Gastrocnemius medialis (tissue), 4 donors: ENCODE measurements around the gene ABCA12. TPM values are rescaled to one million over a fixed set of nuclear protein-coding genes. Genes with fewer than 3 reads are reported as not detected.

Source experiments
- ATAC-seq, 2 donors: fragments of 150-250 bp; one replicate each; pipeline ENCODE4 v1.9.1; 2016
- DNase-seq, 2 donors: peaks; one replicate each; pipeline ENCODE4 v3.0.0-alpha.2; 2019
- H3K27ac ChIP-seq, 4 donors: fragments of 200-600 bp; sonication (generic); 1 replicate in 1 of 4; 2 replicates in 3 of 4; pipeline ENCODE4 v1.5.1; 2016 to 2018; ENCODE audit warnings: mild to moderate bottlenecking in 2 of 4, moderate library complexity in 1 of 4
- H3K27me3 ChIP-seq, 3 donors: fragments of 200-600 bp; sonication (generic) in 2 of 3; 1 replicate in 1 of 3; 2 replicates in 2 of 3; pipeline versions ENCODE4 v1.5.1 to v1.6.0; 2016 to 2019; ENCODE audit warnings: mild to moderate bottlenecking in 1 of 3, moderate library complexity in 1 of 3
- H3K36me3 ChIP-seq, 2 donors: fragments of 200-600 bp; sonication (generic) in 1 of 2; one replicate each; pipeline ENCODE4 v1.5.1; 2017 to 2018
- H3K4me1 ChIP-seq, 2 donors: fragments of 200-600 bp; sonication (generic) in 1 of 2; one replicate each; pipeline ENCODE4 v1.5.1; 2016 to 2017; ENCODE audit warnings: mild to moderate bottlenecking in 2 of 2
- H3K4me3 ChIP-seq, 4 donors: fragments of 200-600 bp; sonication (generic) in 3 of 4; 1 replicate in 1 of 4; 2 replicates in 3 of 4; pipeline ENCODE4 v1.5.1; 2016 to 2019; ENCODE audit warnings: mild to moderate bottlenecking in 2 of 4
- H3K9me3 ChIP-seq, 3 donors: fragments of 200-600 bp; sonication (generic) in 2 of 3; 1 replicate in 1 of 3; 2 replicates in 2 of 3; pipeline ENCODE4 v1.5.1; 2016 to 2019
- POLR2A ChIP-seq, 2 donors: fragments of 450-650 bp; IDR thresholded peaks; one replicate each; pipeline ENCODE4 v1.6.1; 2017; ENCODE audit warnings: antibody characterized with exemption in 2 of 2, mild to moderate bottlenecking in 2 of 2, moderate library complexity in 2 of 2
- in situ Hi-C, 4 donors: fragments of 200-750 bp; cut with MboI; loops; one replicate each; pipeline versions ENCODE4 v1.15.0 to v1.8.0; 2017; ENCODE audit warnings: low sequenced_read_pairs in 4 of 4
- intact Hi-C: fragments of 100-400 bp; cut with DNase I; formaldehyde crosslinking; loops from one replicate; pipeline ENCODE4 v1.15.1; 2023; ENCODE audit warnings: low total_unique reads
- total RNA-seq, 4 donors: library from RNA; depleted of rRNA; stranded (reverse); fragments of >200 nt; gene quantifications; one replicate each; pipeline versions ENCODE4 v1.1.0 to v1.2.3, GENCODE V29; 2016
- TF ChIP-seq, protein P1 (sequence below), 5 experiments: fragments of 450-650 bp in 3 of 5; fragments of 200-600 bp in 2 of 5; sonication (generic) in 2 of 5; IDR thresholded peaks in 4 of 5; conservative IDR thresholded peaks in 1 of 5; 1 replicate in 4 of 5; 2 replicates in 1 of 5; pipeline ENCODE4 v1.5.1; 2016 to 2019; ENCODE audit warnings: antibody characterized with exemption in 5 of 5, mild to moderate bottlenecking in 3 of 5, moderate library complexity in 3 of 5

The ABCA12 gene, protein sequence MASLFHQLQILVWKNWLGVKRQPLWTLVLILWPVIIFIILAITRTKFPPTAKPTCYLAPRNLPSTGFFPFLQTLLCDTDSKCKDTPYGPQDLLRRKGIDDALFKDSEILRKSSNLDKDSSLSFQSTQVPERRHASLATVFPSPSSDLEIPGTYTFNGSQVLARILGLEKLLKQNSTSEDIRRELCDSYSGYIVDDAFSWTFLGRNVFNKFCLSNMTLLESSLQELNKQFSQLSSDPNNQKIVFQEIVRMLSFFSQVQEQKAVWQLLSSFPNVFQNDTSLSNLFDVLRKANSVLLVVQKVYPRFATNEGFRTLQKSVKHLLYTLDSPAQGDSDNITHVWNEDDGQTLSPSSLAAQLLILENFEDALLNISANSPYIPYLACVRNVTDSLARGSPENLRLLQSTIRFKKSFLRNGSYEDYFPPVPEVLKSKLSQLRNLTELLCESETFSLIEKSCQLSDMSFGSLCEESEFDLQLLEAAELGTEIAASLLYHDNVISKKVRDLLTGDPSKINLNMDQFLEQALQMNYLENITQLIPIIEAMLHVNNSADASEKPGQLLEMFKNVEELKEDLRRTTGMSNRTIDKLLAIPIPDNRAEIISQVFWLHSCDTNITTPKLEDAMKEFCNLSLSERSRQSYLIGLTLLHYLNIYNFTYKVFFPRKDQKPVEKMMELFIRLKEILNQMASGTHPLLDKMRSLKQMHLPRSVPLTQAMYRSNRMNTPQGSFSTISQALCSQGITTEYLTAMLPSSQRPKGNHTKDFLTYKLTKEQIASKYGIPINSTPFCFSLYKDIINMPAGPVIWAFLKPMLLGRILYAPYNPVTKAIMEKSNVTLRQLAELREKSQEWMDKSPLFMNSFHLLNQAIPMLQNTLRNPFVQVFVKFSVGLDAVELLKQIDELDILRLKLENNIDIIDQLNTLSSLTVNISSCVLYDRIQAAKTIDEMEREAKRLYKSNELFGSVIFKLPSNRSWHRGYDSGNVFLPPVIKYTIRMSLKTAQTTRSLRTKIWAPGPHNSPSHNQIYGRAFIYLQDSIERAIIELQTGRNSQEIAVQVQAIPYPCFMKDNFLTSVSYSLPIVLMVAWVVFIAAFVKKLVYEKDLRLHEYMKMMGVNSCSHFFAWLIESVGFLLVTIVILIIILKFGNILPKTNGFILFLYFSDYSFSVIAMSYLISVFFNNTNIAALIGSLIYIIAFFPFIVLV (N-terminal part only)
- total RNA-seq, result not detected

DNA sequence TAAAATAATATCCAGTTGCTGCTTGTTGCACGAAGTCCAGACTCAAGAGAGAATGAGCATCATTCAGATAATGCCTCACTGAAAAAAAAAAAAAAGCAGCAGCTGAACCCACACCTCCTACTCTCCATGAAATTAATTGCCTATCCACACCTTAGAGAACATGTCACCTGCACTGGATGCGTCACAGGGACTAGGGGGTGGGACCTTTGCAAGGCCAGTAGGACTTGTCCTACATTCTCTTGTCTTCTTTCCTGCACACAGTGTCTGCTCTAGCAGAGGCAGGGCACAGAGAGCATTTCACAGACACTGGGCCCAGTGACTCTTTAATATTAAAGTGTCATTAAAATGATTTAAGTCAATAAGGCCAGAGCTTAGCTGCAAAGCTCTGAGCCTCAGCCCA, at the start of gene ABCA12:
Gene ABCA12 (minus strand): TSS at position 148 of the 400 bp plus-strand sequence. CDS start 418 bp downstream, outside the sequence.
- no peak within 1 kb of the TSS for H3K4me3 ChIP-seq
- ATAC-seq (no peak), DNase-seq (no peak)
- TF ChIP-seq, protein P1, sequence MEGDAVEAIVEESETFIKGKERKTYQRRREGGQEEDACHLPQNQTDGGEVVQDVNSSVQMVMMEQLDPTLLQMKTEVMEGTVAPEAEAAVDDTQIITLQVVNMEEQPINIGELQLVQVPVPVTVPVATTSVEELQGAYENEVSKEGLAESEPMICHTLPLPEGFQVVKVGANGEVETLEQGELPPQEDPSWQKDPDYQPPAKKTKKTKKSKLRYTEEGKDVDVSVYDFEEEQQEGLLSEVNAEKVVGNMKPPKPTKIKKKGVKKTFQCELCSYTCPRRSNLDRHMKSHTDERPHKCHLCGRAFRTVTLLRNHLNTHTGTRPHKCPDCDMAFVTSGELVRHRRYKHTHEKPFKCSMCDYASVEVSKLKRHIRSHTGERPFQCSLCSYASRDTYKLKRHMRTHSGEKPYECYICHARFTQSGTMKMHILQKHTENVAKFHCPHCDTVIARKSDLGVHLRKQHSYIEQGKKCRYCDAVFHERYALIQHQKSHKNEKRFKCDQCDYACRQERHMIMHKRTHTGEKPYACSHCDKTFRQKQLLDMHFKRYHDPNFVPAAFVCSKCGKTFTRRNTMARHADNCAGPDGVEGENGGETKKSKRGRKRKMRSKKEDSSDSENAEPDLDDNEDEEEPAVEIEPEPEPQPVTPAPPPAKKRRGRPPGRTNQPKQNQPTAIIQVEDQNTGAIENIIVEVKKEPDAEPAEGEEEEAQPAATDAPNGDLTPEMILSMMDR (IDR thresholded peaks at IDR 0.05 in 4 of 5, conservative IDR thresholded peaks at IDR 0.05 in 1 of 5), result no peak
- TF ChIP-seq POLR2A (IDR thresholded peaks at IDR 0.05), result no peak
- no peaks in the 10 kb centered on the region for H3K9me3 ChIP-seq
- no peaks in the 10 kb centered on the region for H3K4me1 ChIP-seq
- intact Hi-C loops, result no loop called here
- H3K36me3 ChIP-seq, result no peaks in the 10 kb centered on the region
- H3K27me3 ChIP-seq, result no peaks in the 10 kb centered on the region
- in situ Hi-C loops, result no loop called here
- H3K27ac ChIP-seq, result no peak within 1 kb of the TSS

- H3K27me3 ChIP-seq, result no peaks in the 10 kb centered on the region
- H3K4me3 ChIP-seq, result no peak overlapping the region
- no peaks in the 10 kb centered on the region for H3K36me3 ChIP-seq
- intact Hi-C loops (no loop called here), in situ Hi-C loops (no loop called here)
- ATAC-seq (no peak), DNase-seq (no peak)
- H3K9me3 ChIP-seq, result no peaks in the 10 kb centered on the region
- TF ChIP-seq POLR2A (IDR thresholded peaks at IDR 0.05), result no peak
- TF ChIP-seq, protein P1 (IDR thresholded peaks at IDR 0.05 in 4 of 5, conservative IDR thresholded peaks at IDR 0.05 in 1 of 5), result no peak
- no peaks in the 10 kb centered on the region for H3K4me1 ChIP-seq
- H3K27ac ChIP-seq, result no peak overlapping the region
Measured at GRCh38 chr2:215188078-215188477, 49.7 kb upstream of the ABCA12 start.

GRCh38 chr2:215186021-215186420, 47.6 kb upstream of the ABCA12 start:
- intact Hi-C loops, result no loop called here
- Histone ChIP-seq H3K4me1 (no peaks in the 10 kb centered on the region), H3K9me3 (no peaks in the 10 kb centered on the region), H3K4me3 (no peak overlapping the region), H3K27me3 (no peaks in the 10 kb centered on the region), H3K27ac (no peak overlapping the region), H3K36me3 (no peaks in the 10 kb centered on the region)
- DNase-seq (no peak), ATAC-seq (no peak)
- TF ChIP-seq, protein P1 (IDR thresholded peaks at IDR 0.05 in 4 of 5, conservative IDR thresholded peaks at IDR 0.05 in 1 of 5), result no peak
- TF ChIP-seq POLR2A (IDR thresholded peaks at IDR 0.05), result no peak
- in situ Hi-C loops, result no loop called here

- H3K27ac ChIP-seq, result no peak overlapping the region
- ATAC-seq (no peak), DNase-seq (no peak)
- H3K4me1 ChIP-seq, result no peaks in the 10 kb centered on the region
- in situ Hi-C loops, result no loop called here
- H3K4me3 ChIP-seq, result no peak overlapping the region
- intact Hi-C loops, result no loop called here
- no peaks in the 10 kb centered on the region for H3K27me3 ChIP-seq
- no peaks in the 10 kb centered on the region for H3K36me3 ChIP-seq
- no peak for TF ChIP-seq POLR2A (IDR thresholded peaks at IDR 0.05)
- TF ChIP-seq, protein P1 (IDR thresholded peaks at IDR 0.05 in 4 of 5, conservative IDR thresholded peaks at IDR 0.05 in 1 of 5), result no peak
- H3K9me3 ChIP-seq, result no peaks in the 10 kb centered on the region
Measured at GRCh38 chr2:215178121-215178520, 39.7 kb upstream of the ABCA12 start.
